HG03442 (cell line): ENCODE data around the gene AKAP5.

ENCODE experiments used
- ATAC-seq: cut with Tn5 transposase; IDR thresholded peaks from one replicate; pipeline ENCODE4 v1.9.1; 2021; ENCODE audit warnings: mild to moderate bottlenecking, moderate library complexity; ENCODE audit not compliant: unreplicated experiment

Gene AKAP5

GRCh38 chr14:64522591-64523355 lies 57.5 kb downstream of the AKAP5 start:
- ATAC-seq = no peak
